Measurements from ENCODE around the gene PRRT1. TPM values are rescaled to one million over a fixed set of nuclear protein-coding genes. Genes with fewer than 3 reads are reported as not detected.

PRRT1 gene
- 1.5 TPM in 1 of 2 replicates, not detected in the other for total RNA-seq (2014; rRNA removed)
- Bru-seq, nascent RNA: percentile 33 among the genes with signal in this experiment
- percentile 54 among the genes with signal in this experiment for BruChase-seq, experiment 1, labeled RNA remaining after a 6-hour chase
- percentile 46 among the genes with signal in this experiment for BruChase-seq, experiment 2, labeled RNA remaining after a 2-hour chase
- long read RNA-seq, partial matches to known transcripts: 0 of 7 reads
- long read RNA-seq, other reads (novel, unspliced or antisense): 5 of 7 reads

- H3K36me3 ChIP-seq (ENCODE audit: low read depth, low read length): no peaks in the 10 kb centered on the region
- H3K27ac ChIP-seq (ENCODE audit: low read length): no peak within 1 kb of the TSS
- no peak for ATAC-seq
Observed at GRCh38 chr6:32151863-32152768, at the start of gene PRRT1. PRRT1 (minus strand) TSS chr6:32151939; CDS start chr6:32151827, 112 bp downstream.

GRCh38 chr6:32200711-32201475, 49.2 kb upstream of the PRRT1 start:
- no peaks in the 10 kb centered on the region for H4K20me1 ChIP-seq (ENCODE audit: low read length)
- H3K79me2 ChIP-seq (ENCODE audit: low read length): no peaks in the 10 kb centered on the region
- H3K9ac ChIP-seq (ENCODE audit: low read length): no peak overlapping the region
- TF ChIP-seq EZH2phosphoT487 (IDR thresholded peaks at IDR 0.05; ENCODE audit: borderline replicate concordance, low read length): no peak
- TF ChIP-seq CTCF (conservative IDR thresholded peaks at IDR 0.05; ENCODE audit: low read depth, low read length): no peak
- TF ChIP-seq EZH2 (IDR thresholded peaks at IDR 0.05; ENCODE audit: low read length, unreplicated experiment): no peak
- BruUV-seq (replicated peaks): no TSS peak
- intact Hi-C loops (cut with micrococcal nuclease): no loop called here
- no peak overlapping the region for H3K4me2 ChIP-seq (ENCODE audit: low read length)
- H3K27ac ChIP-seq (ENCODE audit: low read length): no peak overlapping the region
- CTCF ChIA-PET: no interaction called here
- no peaks in the 10 kb centered on the region for H3K27me3 ChIP-seq (ENCODE audit: low read length)
- POLR2A ChIA-PET (ENCODE audit: unreplicated experiment): no interaction called here
- no peaks in the 10 kb centered on the region for H3K9me3 ChIP-seq (ENCODE audit: low read length)
- no peaks in the 10 kb centered on the region for H3K9me2 ChIP-seq (replicated peaks; ENCODE audit: low read length)
- DNase-seq (no peak), ATAC-seq (no peak)
- H3K36me3 ChIP-seq (ENCODE audit: low read depth, low read length): no peaks in the 10 kb centered on the region
- H3F3A ChIP-seq (ENCODE audit: low read length, unreplicated experiment): no peaks in the 10 kb centered on the region
- no peak overlapping the region for H2AFZ ChIP-seq (ENCODE audit: low read length)
- no peak overlapping the region for H3K4me3 ChIP-seq (ENCODE audit: low read length)
- peaks cover 7% of the 10 kb centered on the region; the same call in 1 of the 2 replicates for H3K4me1 ChIP-seq (ENCODE audit: insufficient read depth, low read length)

More at GRCh38 chr6:32151863-32152768, at the start of gene PRRT1:
- Histone ChIP-seq H3K9me2 (replicated peaks; ENCODE audit: low read length) (no peaks in the 10 kb centered on the region), H3K4me2 (ENCODE audit: low read length) (peak within 1 kb of the TSS; percentile 95; the same call in 1 of the 2 replicates), H3F3A (ENCODE audit: low read length, unreplicated experiment) (no peaks in the 10 kb centered on the region), H4K20me1 (ENCODE audit: low read length) (no peaks in the 10 kb centered on the region), H2AFZ (ENCODE audit: low read length) (no peak within 1 kb of the TSS), H3K79me2 (ENCODE audit: low read length) (peaks cover 29% of the 10 kb centered on the region), H3K4me3 (ENCODE audit: low read length) (peak within 1 kb of the TSS; percentile 96; the same call in 1 of the 2 replicates), H3K4me1 (ENCODE audit: insufficient read depth, low read length) (peaks cover 12% of the 10 kb centered on the region), H3K9me3 (ENCODE audit: low read length) (no peaks in the 10 kb centered on the region), H3K9ac (ENCODE audit: low read length) (0 out of 2 replicates have a peak within 1 kb of the TSS, but pooled peaks have one; percentile 94), H3K27me3 (ENCODE audit: low read length) (no peaks in the 10 kb centered on the region)
- ChIA-PET CTCF (no interaction called here), POLR2A (ENCODE audit: unreplicated experiment) (interaction anchor here (0.7 kb wide), 1 partner anchor 23 kb away, joined by 3 read pairs; no protein-coding TSS in a partner anchor)
- intact Hi-C loops (cut with micrococcal nuclease): no loop called here
- TF ChIP-seq EZH2phosphoT487 (IDR thresholded peaks at IDR 0.05; ENCODE audit: borderline replicate concordance, low read length): no peak
- TF ChIP-seq EZH2 (IDR thresholded peaks at IDR 0.05; ENCODE audit: low read length, unreplicated experiment): no peak
- no peak for TF ChIP-seq CTCF (conservative IDR thresholded peaks at IDR 0.05; ENCODE audit: low read depth, low read length)
- no peak for DNase-seq
- BruUV-seq (replicated peaks): no TSS peak

Measured in PC-3 (cell line).